LHCN-M2 (cell line): ENCODE data around the gene HOXB6. TPM values are rescaled to one million over a fixed set of nuclear protein-coding genes. Genes with fewer than 3 reads are reported as not detected.
A peak's percentile ranks its signal among the peaks of the same experiment; 100 is the strongest.

ENCODE experiments used
- DNase-seq: peaks from one replicate; pipeline ENCODE4 v3.0.0-alpha.2; 2012; ENCODE audit warnings: low read depth
- polyA plus RNA-seq: library from polyadenylated mRNA; unstranded; fragments of >200 nt; gene quantifications from one replicate; pipeline ENCODE4 v1.2.1, GENCODE V29; 2012; ENCODE audit warnings: missing spikeins
- total RNA-seq: library from RNA; depleted of rRNA; stranded (reverse); fragments of >200 nt; gene quantifications from 2 replicates; pipeline ENCODE4 v1.2.3, GENCODE V29; 2014; rRNA removed

Gene HOXB6
- total RNA-seq = 21.5 and 24.9 TPM in 2 replicates
- 15.6 TPM for polyA plus RNA-seq

DNA sequence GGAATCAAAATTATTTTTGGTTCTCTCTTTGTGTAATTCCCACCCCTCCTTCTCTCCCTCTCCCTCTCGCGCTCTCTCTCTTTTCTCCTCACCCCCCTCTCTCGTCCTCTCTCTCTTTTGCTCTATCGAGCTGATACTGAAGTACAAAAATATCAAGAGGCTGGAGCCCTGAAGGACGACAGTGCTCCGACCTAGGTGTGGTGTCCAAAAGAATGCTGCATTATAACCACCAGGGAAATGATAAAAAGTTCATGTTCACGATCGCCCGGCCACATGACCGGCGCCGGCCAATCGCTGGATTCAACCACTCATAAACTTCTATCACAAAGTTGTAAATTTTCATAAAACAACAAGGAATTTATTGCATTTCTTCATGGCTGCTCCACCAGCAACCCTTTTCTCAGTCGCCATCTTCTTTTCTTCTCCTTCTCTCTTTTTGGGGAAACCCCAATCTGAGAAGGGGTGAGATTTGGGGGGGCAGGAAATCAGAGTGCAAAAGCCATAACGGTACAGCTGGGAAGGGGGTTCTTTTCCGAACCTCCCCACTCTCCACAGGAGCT is at the start of gene HOXB6:
Gene HOXB6, minus strand, starts transcription at position 217 of the 560 bp plus-strand sequence. CDS start 6,836 bp downstream, outside the sequence.
- DNase-seq = peak; percentile 84

DNA sequence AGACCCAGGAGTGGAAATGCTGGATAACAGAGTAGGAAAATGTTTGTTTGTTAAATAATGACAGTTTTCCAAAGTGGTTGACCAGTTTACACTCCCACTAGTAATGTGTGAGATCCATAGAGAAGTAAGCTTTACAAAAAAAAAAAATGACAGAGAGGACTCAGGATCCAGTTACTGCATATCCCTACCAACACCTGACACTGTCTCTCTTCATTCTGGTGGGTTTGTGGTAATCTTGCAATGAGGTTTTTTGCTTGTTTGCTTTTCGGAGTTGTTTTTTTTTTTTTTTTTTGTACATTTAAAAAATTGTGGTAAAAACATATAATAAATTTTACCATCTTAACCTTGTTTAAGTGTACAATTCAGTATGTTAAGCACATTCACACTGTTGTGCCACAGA is 45.0 kb upstream of the HOXB6 start:
- DNase-seq = peak; percentile 61

DNA sequence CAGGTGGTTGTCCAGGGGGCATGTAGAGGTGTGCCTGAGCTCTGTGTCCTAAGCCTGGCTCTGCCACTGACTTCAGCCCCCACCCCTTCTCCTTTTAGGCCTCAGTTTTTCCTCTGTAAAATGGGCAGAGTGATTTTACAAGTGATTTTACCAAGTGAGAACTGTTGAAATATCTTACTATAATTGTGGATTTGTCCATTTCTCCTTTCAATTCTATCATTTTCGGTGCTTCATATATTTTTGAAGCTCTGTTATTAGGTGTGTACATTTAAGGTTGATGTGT is 43.1 kb upstream of the HOXB6 start:
- DNase-seq = no peak

DNA sequence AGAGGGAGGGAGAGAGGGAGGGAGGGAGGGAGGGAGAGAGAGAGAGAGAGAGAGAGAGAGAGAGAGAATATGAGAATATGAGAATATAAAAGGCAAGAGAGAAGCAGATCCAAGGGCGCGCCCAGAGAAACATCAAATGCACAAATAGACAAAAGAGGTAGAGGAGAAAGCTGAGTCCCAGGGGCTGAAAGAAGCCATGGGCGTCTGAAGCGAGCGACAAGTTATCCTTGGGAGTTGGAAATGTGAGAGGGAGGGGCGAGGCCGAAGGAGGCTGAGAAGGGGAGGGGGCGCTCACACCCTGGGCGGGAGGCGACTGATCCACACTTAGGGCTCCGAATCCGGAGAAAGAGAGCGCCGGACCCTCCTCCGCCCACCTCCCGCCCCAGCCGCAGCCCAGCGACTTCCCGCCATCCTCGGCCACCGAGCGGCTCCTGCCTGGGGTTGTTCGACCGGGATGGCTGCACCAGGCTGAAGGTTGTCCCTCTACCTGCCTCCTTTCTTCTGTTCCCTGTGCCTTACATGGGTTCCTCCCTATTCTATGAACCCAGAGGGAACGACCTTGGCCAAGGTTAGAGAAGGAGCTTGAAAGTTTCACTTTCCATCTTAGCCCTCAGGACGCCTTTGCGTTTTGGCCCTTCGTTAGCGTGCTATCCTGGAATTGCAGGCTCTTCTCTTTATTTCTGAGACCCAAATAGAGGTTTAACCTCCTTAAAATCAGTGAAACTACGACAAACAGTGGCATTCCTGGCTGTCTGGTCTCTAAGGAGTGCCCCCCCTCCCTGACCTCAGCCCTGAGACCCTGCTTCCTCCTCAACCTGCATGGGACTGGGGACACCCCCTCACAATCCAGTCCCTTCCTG is 42.5 kb upstream of the HOXB6 start:
- no peak for DNase-seq

DNA sequence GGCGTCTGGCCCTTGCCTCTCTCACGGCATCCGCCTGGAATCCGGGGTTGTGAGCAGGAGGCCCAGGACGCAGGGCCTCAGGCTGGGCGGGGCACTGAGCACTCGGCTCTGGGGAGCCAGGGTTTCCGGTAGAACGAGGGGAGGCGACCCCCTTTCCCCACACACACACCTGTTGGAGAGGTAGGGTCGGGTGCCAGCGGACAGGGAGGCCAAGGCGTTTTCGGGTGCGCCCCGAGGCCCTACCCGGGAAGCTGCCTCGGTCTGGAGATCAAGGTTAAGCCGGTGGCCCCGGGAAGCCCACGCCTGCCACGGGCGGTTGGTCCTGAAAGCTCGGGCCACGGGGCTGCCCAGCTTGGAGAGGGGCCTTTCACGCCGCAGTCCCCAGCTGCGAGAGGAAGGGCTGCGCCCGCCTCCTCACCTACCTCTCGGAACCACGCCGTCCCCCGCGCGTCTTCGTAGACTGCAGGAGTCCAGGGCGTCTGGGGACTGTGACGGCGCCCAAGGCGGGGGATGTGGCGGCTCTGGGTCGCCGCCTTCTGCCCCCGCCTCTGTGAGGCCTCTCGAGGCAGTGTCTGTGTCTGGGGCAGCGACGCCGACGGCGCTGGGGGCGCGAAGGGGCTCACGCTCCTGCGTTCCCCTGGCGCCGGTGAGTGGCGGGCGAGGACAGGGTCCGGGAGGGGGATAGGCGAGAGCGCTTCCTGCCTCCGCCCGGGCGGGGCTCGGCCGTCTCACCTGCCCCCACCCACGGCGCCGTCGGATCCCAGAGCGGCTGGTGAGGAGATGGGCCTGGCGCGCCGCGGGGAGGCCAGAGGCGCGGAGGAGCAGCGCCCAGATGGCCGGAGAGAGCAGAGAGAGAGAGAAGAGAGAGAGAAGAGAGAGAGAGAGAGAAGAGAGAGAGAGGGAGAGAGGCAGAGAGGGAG is 41.7 kb upstream of the HOXB6 start:
- no peak for DNase-seq

DNA sequence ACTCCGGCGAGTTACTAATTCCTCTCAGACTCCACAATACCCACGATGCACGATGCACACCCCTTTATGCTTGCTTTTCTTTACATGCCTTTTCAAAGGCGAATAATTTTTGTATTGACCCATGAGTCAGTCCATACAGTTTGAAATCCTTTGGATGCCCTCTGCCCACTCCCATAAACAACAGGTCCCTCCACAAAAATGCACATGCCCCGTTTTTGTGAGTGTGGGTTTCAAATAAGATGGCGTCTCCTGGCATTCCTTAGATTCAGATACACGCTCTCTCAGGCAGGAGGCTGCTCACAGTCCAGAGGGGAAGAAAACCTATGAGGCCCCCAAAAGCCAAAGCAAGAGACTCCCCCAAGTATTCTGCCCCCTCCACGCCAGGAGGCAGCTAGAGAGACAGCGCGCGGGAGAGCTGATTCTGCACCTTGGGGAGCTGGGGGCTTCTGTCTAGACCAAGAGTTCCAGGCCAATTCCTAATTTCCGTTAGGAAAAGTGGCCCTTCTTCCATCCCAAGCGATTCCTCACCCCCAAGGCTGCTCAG is 40.9 kb upstream of the HOXB6 start:
- no peak for DNase-seq

DNA sequence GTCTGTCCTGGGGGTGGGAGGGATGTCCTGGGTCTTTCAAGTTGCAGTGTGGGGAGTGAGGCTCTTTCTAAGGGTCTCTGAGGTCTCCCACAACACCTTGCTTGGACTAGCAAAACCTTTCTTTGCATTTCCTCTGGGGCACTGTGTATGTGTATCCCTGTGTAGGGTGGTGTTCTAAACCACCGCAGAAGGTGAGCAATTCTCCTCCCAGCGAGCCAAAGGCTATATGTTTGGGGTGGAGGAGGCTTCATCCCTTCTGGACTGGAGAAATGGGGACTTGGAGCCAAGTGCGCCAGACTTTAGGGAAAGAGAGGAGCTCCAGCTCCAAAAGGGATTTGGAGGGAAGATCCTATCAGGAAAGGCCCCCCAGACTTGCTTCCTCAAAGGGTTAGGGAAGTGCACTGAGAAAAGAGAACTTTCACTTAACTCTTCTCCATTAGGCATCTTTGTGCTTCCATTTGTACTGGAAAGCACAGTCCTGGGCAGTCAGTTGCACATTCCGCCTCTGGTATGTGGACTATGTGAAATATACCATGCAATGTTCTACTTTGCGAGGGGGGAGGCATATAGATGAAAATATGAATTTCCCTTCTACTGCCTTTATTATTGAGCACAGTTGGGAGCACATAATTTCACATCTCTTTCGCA is 40.2 kb upstream of the HOXB6 start:
- no peak for DNase-seq

DNA sequence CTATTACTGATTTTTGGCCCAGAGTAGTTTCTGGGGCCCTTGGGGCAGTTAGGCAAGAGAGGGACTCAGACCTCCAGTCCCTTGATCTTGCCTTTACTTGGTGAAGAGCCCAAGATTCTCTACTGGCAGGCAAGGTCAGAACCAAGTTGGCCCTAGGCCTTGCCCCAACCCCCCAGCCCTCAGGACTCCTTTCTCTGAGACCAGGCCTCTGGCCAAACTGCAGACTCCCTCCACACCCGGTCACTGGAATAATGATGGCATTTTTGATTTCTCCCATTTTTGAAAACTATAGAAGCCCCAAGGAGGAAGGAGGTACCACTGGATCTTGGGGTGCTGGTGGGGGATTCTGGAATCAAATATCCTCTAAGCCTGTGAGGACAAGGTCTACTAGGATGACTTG is 39.4 kb upstream of the HOXB6 start:
- DNase-seq = no peak

DNA sequence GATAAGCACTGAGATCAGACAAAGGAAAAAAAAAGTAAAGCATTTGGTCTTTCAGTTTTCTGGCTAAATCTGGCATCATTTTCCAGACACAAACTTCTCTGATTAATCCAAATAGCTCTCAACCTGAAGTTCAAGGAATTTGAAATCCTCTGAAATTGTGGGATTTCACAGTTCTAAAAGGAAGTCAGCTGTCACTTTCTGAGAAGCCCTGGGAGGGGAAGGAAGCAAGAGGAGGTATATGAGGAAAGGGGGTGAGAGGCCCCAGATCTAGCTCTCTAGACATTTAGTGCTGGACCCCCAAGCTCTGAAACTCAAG is 38.9 kb upstream of the HOXB6 start:
- no peak for DNase-seq

DNA sequence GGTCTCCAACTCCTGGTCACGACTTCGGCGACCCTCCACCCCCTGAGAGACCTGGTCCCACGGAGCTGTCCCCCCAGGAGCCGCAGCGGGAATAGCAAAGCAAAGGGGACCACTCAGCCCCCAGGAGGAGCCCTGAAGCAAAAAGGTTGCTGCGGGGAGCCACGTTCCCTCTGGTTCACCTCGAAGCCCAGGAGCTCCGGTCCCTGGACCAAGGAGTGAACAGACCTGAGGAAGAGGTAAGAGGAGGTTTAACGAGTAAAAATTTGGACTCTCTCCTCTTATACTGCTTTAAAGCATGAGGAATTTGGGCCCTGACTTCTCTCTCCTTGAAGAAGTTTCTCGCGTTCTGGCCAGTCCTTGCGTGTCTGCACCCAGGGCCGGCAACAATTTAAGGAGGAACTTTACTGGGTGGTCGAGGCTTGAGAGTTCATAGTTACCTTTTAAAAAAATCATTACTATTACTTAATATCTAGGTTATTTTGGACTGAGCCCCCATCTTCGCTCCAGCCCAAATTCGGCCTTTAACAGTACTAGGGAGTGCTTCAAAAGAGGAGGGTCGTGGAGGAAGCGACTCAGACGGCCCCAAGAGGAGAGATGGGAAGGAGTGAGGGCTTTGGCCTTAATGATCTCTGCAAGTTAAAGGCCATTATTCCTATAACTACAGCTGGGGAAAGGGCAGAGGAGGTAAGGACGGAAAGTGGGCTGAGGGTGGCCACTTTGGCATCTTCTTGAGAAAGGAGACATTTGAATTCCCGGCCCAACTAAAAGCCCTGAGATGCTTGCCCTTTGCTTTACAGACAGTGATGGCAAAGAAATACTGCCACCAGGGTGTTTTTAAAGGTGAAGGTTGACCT is 38.3 kb upstream of the HOXB6 start:
- DNase-seq = no peak

DNA sequence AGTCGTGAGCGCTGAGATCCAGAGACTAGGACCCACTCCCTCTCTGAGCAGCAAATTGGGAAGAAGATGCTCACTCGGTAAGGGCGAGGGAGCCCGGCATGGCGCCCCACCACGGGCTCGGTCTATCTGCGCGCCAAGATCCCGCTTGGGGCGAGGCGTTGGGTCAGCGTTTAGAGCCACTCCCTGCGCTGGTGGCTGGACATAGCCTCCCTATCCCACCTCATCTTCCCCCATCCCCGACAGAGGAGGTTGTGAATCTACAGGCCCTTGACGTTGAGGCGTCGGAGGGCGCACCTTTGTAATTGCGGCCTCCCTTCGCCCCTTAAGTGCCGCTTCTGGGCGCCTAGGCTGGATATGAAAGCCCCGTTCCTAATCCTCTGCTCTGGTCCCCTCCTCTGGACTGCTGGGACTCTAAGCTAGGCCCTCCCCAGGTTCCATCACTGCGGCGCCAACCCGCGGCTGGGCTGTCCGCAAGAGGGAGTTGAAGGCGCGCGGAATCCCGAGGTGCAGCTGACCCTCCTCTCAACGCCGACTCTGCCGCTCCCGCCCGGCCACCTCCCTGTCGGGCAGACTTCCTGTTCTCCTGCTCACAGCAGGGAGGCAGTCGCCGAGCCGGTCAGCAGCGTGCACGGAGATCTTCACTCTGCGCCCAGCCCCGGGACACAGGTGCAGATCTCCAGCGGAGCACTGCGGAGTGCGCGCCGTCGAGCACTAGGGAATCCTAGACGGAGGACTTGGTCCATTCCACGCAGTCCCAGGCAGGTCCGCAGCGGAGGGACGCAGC is 37.5 kb upstream of the HOXB6 start:
- DNase-seq = no peak

DNA sequence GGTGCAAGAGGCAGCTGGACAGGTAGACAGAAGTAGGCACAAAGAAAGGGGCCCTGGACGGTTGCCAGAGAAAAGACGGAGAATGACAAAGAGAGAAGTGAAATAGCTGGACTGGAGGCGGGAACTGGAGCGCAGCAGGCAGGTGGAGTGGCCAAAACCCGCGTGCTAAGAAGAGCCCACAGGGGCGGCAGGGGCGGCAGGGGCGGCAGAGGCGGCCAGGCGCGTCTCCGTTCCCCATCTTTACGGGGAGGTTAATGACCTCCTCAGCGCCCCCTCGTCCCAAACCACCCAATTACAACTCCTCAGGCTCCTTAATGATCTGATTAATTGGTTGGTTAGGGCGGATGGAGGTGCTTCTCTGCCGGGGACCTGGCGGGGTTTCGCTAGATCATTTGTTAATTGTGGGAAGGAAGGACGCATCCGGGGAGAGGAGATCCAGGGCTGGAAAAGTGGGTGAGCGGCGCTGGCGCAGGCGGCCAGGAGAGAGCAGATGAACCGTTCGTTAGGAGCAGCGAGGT is 36.8 kb upstream of the HOXB6 start:
- DNase-seq = no peak

DNA sequence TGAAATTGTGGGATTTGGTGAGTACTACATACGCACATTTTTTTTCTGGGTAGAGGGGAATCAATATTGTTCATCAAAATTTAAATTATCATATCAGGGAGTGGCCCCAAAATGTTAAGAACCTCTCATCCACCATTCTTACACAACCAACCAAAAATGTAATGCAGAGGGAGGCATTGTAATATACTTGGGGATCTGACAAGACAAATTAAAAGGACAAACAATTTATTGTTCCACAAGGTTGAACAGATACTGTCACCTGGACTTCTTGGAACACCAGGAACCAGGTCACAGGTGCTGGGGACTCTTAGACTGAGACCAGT is 36.0 kb upstream of the HOXB6 start:
- no peak for DNase-seq

DNA sequence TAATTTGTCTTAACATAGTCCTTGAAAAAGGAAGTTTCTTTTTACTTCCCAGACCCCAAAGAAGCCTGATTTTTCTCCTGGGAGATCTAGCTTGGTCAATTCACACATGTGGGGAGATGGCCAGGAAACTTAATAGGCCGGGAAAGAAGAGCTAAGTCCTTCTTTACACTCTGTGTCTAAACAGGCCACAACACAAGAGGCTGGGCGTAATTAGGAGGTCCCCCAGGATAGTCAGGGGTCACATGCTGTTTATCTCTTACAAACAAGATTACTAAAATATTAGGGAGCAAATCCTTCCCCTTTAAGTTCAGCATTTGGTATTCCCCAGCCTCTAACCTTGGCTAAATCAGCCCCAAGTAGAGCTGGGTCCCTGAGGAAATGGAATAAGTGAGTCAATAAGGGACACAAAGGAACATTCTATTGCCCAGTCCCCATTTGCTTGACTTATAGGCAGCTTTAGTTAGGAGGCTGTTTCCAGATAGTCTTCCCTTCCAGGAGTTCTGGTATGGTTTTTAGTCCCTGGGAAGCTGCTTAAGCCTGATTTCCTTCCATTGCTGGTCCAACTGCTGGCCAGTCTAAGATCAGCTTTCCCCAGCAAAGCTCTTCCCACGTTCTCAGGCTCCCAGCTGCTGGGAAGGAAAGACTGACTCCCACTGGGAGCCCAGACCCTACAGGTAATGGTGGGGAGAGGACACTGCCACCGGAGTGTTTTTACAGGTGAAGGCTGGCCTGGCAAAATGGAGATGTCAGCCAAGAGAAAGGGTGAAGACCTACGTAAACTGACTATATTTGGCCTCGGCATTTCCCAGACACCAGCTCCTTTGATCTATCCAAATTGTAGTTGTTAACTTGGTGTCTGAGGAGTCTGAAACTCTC is 35.4 kb upstream of the HOXB6 start:
- DNase-seq = no peak

DNA sequence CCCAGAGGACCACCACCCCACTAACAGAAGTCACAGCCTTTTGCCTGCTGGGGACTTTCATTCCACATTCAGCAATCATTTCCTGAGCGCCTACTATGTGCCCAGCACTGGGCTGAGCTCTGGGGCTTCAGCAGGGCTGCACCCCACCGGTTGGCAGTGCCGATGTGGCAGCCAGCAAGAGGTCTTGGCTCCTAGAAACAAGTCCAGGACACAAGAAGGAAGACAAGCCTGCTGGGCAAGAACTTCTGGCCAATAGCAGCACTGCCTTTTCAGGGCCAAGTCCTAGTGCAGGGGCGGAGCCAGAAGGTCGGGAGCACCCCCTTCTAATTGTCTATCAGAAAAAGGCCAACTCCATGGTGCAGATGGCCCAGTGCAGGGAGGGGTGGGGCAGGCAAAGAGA is 34.4 kb upstream of the HOXB6 start:
- DNase-seq = no peak

DNA sequence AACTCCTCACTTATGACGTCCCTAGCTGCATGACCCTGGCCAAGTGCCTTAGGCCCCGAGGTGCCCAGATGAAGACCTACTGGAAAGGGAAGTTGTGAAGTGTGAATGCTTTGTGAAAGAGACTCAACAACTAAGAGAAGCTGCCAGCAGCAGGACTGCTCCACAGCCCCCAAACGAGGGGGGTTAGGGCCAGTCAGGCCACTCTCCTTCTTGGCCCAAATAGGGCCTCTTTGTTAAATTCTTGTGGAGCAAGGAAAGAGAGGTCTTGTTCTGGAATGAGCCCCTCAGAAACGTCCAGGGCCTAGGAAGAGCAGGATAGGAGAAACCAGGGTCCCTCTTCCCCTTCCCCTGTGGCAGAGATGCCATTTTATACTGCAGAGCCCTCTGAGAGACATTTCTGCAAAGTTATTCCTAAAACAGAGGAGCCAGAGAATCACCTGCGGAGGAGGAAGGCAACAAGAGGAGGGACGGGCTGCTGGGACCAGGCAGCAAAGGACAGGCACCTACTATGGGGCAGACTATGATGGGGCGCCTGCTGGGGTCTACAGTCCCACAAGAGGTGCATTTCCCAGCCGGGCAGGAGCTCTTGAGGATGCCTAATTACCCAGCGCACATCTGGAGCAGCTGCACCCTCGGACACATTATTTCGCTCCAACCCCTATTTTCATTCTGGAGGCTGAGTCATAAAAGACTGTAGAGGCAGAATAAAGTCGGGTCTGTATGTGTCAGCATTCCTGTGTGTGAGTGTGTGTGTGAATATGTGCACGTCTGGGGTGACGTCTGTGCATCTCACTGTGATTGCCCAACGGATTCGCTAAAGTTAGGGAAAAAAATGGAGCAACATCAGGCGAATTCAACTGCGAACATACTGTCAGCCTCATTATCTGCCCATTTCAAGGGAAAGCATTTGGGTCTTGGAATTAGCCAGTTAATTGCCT is 32.8 kb upstream of the HOXB6 start:
- DNase-seq = peak; percentile 94

DNA sequence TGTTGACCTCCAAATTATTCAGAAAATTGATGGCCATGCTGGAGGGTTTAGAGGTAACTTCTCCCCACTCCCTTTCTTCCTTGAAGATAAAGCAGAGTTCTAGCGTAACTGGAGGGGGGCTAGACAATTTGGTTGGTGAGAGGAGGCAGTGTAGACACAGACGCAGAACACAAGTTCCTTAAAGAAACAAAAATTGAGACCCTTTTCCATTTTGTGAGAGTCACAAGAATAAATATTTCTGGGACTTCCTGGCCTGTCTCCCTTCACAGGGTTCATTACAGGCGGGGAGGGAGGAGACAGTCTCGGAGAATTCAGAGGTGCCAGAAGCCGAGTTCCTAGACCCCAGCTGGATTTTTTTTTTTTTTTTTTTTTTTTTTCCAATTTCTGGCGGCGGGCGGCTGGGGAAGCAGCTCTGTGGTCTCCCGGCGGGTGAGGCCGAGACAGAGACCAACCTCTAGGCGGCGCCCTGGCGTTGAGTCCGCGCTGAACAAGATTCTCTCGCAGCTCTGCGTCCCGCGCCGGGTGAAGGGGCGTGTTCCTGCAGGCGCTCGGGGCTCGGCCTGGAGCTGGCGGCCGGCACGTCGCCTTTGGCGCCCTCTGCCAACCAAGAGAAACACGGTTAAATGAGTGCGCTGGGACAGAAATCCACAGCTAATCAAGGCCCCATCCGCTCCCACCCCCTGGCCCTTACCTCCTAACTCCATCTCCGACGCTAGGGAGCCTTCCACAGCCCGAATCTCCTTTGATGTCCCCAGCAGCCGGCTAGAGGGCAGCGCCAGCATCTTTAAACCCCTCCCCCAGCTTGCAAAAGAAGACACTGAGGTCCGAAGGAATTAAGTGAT is 31.6 kb upstream of the HOXB6 start:
- DNase-seq = peak; percentile 75
